NK-92 (cell line): ENCODE data around the gene DNER.
"Not testable (repeated sequence)": the region's sequence is repeated elsewhere in the genome, so short reads cannot be mapped to it uniquely, and the experiment has no call there.

Experiments used
- DNase-seq: peaks from one replicate; lab custom pipeline; 2025; ENCODE audit not compliant: unreplicated experiment; lab: John Stamatoyannopoulos, UW

Gene DNER

DNA sequence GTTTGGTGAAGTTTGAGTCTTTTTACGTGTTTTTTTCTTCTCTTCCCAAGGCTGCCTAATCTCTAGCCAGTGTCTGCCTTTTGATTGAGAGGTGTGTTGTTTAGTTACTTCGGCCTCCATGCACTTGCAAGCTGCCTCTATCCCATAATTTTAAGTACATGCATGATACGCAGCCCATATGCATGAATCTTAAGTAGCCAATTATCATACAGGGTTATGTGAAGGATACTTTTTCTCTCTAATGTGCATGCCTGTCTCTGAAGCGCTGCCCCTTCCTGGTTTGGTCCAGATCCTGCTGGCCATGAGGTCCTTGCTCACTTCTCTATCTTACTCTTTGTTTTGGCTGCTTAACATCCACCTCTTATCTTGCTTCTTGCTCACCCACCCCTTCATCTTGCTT lies 369.4 kb downstream of the DNER start:
- no peak for DNase-seq

DNA sequence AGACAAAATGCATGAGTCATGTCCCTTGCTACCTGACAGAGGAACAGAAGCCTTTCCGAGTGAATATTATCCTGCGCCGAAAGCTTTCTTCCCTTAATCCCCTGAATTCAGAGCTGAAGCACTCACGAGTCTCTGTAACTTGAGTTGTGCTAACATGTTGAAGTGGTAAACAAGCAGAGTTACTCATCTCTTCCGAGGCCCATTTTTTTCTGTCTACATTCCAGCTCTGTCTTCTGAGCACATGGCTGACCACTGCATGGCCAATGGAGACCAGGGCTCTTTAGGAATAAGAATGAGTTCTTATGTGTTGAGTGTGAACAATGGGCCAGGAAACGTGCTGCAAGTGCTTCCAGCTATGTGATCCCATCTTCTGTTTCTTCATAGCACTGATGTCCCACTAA lies 370.2 kb downstream of the DNER start:
- no peak for DNase-seq

DNA sequence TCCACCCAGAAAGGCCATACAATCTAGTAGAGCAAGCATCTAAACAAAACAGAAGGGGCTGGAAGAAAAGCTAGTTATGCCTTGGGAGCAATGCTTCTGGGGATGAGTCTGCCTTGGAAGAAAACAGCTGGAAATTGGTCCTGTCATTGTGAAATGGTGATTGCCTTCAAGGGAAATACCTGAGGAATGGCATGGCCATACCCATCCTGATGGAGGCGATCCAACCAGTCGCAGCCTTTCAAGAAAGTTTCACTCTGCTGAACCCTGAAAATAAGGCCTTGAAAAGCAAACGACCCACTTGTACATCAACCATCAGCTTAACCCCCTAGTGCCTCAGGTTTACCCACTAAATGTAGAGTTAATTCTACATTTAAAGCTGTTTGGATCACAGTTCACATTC lies 370.7 kb downstream of the DNER start:
- DNase-seq: no peak

DNA sequence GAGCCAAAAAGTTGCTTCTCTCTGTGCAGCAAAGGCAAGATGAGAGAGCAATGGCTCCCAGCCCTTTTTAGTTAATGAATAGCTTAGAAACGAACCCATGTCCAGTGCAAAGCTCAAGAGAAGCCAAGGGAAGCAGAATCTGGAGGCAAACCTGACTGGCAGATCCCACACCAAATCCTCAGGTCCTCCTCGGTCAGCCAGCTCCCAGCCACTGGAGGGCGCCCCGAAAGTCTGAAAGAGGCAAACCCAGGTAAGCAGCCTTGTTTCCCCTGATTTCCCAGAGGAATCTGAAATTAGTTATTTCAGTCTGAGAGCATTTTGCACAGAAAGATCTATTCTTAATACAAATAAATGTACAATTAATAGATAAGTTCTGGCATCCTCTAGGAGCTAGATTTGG lies 372.0 kb downstream of the DNER start:
- DNase-seq: no peak

DNA sequence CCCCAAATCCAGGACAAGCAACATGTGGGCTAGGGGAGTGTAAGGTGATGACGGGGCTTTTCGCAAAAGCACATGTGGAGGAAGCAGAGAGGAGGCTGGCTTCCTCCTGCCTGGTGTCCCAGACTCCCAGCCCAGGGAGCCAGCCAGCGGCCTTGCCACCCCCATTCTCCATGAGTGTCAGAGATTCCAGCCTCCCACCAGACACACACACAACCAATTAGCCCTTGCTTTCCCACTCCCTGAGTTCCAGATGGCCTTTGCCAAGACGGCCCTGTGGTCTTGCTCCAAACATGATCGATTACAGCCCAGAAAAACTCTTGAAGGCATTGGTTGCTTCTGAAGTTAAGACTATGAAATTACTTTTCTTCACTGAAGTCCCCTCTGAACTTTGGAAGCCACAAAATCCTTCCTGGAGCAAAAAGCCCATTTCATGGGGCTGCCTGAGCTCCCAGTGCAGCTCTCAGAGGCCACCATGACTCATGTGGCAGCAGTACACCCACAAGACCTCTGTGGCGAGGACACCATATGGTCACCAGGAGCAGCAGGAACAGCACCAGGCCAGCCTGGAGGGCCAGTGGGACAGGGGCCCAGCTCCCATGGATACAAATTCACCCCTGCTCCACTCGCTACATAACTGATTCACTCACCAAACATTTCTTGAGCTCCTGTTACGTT lies 374.1 kb downstream of the DNER start:
- DNase-seq: no peak

DNA sequence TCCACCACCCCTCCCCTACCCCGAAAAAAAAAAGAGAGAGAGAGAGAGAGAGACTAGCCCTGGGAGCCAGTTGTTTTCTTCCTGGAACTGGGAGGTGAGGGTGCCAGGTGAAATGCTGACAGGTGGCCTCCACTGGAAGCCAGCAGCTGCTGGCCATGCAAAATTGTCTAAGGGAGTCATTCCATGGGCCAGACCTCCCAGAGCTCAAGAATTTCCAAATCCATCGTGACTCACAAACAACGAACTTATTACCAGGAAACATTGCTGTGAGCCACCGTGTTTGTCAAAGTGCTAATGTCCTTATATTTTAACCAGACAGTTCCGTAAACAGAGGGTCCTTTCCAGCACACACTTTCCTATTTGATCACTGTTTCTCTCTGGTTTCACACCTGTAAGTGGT lies 374.7 kb downstream of the DNER start:
- DNase-seq: no peak

DNA sequence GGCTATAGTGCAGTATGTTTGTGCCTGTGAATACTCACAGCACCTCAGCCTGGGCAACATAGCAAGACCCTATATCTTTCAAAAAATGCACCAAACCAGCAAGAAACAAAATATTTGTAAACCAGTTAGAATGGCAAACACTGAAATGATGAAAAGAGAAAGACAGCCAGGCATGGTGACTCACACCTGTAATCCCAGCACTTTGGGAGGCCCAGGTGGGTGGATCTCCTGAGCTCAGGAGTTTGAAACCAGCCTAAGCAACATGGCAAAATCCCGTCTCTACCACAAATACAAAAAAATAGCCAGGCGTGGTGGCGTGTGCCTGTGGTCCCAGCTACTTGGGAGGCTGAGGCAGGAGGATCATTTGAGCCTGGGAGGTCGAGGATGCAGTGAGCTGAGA lies 375.2 kb downstream of the DNER start:
- not testable (repeated sequence) for DNase-seq

DNA sequence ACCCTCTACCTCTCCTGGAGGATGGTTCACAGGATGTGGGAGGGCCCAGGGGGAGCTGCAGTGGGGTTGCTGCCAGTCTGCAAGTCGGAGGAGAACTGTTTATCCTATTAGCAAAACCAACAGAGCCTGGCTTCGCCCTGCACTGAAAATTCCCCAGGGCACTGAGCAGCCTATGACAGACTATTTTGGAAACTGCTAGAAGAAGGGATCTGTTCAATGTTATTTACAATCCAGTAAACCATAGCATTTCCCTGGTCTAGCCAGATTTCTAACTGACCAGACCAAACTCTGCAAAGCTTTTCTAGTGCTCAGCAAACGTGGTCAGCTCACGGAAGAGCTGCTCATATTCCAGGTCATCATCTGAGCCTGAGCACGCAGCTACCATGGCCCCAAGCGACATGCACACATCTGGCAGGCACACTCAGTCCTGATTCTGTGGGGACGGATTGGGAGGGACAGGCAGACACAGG lies 378.4 kb downstream of the DNER start:
- DNase-seq: no peak

DNA sequence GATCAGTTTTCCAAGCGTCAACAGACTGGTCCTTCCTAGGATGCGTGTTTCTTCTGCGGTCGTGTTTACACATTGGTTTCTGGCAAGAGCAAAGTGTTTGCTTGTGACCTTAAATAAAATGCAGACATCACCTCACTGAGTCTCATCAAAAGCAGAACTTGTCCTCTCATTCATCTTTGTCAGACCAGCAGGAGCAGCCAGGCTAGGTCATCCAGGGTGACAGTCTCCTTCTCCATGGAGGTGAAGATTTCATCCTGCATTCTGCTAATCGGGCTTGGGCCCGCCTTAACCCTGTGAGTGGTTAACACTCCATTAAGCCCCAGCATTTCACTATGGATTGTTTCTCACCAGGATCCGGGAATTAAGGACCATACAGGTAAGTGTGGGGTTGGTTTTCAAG lies 379.0 kb downstream of the DNER start:
- no peak for DNase-seq

DNA sequence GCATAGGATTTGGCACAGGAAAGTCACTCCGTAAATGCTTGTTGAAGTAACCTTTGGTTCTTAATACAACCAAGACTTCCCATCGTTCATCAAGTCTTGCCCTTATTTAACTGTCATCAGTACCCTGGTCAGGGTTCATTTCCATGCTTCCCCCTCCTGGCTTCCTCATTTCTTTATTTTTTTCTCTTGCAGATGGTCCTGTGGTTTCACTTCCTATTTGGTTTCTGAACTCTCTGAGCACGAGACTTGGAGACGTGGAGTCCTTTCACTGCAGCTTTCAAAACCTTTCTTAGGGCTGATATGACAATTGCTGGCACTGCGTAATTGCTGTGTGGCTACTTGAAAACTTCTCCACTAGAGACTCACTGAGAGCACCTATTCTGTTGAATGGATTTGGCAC lies 383.4 kb downstream of the DNER start:
- no peak for DNase-seq

DNA sequence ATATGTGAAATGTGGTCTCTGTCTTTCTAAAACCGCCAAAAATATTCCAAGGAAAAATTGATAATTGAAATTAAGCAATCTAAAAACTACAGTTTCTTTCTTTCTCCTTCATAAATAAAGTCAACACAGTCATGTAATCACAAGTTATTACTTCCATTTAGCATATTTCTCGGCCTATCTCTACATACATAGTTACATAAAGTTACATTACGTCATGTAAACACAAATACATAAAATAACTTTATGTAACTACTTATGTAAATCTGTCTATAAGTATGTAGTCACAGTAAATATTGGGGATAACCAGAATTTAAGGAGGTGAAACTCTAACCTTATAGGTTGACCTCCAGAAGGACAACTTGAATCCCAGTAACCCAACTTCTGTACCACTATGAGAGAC lies 394.8 kb downstream of the DNER start:
- DNase-seq: no peak

DNA sequence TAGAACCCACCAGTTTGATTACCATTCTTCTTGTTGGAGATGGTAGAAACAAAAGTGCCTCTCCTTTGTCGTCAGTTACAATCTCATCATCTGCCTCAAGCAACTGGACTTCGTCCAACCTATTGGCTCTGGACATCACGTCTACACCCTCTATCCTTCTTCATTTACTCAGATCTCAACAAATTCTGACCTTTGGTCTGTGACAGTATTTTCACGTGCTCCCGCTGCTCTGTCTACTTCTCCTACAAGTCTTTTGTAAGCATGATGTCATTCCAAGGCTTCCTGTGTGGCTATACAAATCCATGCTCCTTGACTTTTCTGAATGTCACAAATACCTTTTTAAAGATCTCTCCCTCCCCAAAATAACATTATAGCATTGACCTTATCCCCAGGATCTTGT lies 400.2 kb downstream of the DNER start:
- no peak for DNase-seq

DNA sequence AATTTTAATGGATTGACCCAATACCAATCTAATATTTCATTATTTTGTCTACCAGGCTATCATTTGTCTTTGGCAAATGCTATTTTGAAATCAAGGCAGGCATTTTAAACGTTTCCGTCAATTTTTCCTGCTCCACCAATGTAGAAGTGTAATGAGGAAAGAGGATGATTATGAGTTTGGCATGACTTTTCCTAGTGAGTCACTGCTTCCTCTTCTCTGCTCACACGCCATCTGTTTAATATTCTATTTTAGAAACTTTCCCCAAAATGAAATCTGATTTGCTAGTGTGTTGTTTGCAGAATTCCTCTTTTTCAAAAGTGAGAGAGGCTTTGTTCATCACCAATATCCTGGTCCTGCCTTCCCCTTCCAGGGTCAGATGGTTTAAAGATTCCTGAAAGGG lies 400.8 kb downstream of the DNER start:
- DNase-seq: no peak
